ENCODE results near the gene SRP68. TPM values are rescaled to one million over a fixed set of nuclear protein-coding genes. Genes with fewer than 3 reads are reported as not detected.
"Not testable (repeated sequence)": the region's sequence is repeated elsewhere in the genome, so short reads cannot be mapped to it uniquely, and the experiment has no call there.

The SRP68 gene
- total RNA-seq, 1 donor from 2014 or later, result 22.6 TPM

DNA sequence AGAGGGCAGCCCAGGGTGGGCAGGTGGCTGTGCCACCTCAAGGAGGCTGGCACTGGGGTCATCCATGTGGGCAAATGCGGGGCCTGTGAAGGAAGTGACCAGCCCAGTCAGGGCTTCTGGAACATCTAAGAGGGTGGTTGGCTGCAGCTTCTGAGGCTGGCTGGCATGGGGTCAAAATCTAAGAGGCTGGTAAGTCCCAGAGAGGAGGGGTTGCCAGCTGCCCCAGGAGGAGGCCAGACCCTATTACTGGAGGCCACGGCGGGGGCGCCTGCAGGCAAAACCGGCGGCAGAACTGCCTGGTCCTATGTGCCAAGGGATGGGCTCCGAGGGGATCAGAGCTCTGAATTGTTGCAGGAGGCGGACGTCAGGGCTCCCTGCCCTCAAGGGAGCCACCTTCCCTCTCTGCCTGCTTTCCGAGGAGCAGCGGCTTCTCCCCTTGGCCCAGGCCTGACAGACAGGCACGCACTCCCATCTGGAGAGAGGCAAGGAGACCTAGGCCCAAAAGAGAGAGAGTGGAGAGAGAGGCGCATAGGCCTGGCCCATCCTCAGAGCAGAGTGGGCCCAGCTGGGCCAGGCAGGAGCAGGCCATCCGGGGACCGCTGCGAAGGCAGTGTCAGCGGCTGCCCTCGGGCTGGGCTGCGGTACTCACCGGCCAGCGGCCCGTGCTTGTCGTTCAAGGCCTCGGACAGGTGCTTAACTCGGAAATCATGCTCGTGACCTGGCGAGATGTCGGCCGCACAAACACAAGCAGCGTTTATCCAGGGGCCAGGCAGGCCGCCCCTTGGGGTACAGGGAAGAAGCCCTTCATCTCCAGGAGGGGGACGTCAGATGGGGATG lies 17.6 kb upstream of the SRP68 start:
- no peak for DNase-seq (ENCODE audit: low read depth in 2 of 2)

DNA sequence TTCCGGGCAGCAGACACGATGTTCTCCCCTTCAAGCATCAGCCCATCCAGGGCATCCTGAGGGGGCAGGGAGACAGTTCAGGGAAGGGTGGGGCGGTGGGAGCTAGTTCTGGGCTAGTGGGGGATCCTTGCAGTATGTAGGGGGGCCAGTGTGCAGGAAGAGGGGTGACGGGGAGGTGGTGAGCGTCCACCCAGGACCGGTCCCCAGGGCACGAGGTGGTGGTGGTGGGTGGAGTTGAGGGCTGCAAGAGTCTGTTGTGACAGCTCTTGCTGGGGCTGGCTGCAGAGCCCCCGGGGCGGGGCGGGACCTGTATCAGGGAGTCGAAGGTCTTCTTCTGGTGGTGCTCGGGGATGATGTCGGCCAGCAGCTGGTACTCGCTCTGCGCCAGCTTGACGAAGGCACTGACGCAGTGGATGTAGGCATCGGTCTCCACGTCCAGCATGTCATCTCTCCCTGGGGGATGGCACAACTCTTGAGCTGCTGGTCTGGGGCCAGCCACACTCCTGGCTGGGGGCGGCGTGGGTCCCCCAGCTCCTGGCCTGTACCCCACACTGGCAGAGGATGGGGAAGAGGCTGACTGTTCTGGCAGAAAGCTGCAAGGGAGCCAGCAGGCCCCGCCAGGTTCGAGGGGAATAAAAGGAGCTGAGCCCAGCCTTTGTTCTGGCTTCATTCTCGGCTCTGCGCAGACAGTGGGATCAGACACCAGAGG lies 16.7 kb upstream of the SRP68 start:
- no peak for DNase-seq (ENCODE audit: low read depth in 2 of 2)

DNA sequence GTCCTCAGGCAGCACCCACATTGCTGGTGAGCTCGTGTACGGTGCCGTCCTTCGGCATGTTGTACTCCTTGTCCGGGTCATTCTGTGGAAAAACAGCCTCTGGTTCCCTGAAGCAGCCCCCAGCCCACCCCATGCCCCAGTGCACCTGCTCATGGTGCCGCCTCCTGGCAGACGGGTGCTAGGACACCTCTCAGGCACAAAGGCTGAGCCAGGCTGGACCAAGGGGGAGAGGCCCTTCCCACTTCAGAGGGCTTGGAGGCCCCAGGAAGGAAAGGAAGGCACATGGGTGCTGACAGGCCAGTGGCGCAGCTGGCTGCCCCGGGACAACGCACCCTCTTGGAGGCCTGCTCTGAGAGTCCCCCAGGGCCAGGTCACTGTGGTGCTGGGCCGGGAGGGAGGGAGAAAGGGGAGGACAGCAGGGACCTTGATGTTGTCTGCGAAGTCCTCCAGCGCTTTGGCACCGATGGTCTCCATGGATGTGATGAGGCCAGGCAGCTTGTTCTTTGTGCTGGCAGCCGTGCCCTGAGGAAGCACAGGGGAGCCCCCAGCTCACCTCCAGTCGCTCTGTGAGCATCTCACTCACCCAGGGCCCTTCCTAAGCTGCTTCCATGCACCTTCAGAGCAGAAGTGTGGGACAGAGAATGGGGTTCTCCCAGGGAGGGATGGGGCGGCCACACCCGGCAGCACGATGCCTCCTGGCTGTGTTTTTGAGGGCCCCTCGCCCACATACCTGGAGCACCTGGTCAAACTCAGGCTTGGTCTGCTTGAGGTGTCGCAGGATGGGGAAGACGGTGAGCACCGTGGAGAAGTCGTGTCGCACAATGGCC lies 15.9 kb upstream of the SRP68 start:
- no peak for DNase-seq (ENCODE audit: low read depth in 2 of 2)

DNA sequence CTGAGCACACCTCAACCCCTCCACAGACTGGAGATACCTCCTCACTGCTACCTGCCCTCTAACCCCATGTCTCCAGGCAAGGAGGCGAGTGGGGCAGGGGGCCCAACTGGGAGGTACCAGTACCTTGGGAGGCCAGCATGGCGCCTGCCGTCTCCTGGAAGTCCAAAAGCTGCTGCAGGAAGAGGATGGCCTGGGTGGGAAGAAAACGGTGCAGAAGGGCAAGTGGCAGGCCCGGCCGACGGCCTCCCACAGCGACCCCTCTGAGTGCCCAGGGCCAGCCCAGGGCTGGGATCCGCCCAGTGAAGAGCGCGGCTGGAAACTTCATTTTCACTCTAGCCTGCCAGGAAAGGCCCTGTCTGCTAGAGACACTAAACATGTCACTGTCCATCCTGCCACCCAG lies 15.2 kb upstream of the SRP68 start:
- no peak for DNase-seq (ENCODE audit: low read depth in 2 of 2)

DNA sequence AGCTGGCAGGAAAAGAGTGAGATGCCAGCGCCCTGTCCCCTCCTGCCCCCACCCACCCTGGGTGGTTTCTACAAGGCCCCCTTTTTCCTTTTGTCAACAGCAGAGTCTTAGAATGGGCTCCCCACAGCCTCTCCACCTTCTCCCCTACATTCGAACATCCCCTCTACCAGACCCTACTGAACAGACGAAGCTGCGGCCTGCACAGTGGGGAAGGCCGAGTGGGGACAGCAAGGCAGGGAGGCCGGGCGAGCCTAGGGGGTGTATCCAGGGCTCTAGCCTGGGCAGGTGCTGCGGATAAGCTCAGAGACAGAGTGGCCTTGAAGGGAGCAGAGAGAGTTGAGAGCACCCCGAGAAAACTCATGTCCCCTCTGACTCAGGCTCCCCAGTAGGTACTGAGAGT lies 14.1 kb upstream of the SRP68 start:
- DNase-seq (ENCODE audit: low read depth in 2 of 2), result no peak

DNA sequence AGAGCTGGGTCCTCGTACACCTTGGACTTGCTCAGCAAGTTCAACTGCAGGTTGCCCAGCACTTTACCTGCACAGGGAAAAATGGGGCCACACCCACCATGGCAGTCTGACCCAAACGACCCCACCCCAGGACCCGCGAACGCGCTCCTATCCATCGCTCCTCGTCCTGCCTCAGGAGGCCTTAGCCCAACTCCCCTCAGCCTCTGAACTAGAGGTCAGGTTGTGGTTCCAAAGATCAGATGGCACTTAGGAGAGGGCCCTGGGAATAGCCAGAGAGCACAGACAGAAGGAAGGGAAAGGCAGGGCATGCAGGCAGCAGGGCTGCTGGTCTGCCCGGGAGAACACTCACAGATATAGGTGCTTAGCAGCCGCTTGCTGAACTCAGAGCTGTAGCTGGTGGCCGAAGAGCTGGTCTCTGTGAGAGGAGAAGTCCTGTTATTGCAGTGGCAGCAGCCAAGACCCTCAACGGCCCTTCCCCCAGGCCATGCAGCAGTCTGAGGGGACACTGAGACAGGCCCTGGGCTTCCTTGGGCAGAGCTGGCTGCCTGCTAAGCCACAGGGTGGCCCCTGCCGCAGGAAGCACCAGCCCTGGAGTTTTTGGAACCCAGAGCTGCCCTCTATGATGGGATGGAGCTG lies 13.5 kb upstream of the SRP68 start:
- DNase-seq (ENCODE audit: low read depth in 2 of 2), result no peak

DNA sequence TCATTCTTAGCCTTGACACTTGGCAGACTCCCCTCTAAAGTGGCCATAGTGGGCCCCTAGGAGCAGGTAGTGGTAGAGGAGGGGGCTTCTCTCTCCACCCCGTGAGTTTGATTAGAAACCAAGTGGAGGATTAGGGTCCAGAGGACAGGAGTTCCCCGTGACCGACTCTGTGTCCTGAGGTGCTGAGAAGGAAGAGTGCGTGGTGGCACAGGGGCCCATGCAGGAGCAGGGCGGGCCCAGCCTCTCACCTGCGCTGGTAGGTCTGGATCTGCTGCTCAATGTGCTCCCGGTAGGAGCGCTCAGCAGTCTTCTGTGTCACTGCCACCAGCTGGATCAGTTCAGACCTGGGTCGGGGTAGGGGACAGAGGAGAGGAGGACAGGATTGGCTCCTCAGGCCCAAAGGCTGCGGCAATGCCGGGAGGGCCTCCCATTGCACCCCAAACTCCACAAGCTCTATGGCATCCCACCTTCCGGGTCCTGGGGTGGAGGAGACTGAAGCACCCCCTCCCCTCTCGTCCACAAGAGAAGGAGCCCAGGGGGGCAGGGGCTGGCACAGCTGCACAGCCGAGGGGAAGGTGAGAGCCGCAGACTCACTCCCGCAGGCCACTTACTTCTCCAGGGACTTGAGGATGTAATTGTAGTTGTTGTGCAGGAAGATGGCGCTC lies 12.9 kb upstream of the SRP68 start:
- DNase-seq (ENCODE audit: low read depth in 2 of 2), result no peak

DNA sequence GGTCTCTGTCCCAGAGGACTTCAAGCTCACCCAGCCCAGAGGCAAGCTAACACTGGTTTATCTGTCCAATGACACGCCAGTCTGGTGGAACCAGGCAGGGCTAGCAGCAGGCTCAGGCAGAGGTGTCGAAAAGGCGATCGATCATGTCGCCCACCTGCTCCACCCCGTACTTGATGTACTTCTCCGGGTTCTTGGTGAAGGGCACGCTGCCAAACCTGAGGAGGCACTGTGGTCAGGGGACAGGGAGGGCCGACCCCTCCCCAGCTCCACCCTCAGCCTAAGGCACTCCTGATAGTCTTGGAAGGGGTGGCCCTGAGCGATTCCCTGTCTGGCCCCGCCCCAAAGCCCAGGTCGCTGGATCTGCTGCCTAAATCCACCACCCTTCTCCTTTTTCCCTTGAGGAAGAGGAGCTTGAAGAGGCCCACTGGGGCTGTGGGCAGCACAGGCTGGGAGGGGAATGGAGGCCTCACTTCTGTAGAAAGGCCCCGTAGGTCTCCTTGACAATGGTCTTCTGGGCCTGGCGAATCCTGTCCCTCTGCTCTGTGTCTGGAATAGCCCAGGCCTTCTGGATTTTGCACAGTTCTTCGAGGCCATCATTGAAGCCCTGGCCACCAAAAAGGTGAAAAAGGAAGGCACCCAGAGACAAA lies 11.3 kb upstream of the SRP68 start:
- no peak for DNase-seq (ENCODE audit: low read depth in 2 of 2)

DNA sequence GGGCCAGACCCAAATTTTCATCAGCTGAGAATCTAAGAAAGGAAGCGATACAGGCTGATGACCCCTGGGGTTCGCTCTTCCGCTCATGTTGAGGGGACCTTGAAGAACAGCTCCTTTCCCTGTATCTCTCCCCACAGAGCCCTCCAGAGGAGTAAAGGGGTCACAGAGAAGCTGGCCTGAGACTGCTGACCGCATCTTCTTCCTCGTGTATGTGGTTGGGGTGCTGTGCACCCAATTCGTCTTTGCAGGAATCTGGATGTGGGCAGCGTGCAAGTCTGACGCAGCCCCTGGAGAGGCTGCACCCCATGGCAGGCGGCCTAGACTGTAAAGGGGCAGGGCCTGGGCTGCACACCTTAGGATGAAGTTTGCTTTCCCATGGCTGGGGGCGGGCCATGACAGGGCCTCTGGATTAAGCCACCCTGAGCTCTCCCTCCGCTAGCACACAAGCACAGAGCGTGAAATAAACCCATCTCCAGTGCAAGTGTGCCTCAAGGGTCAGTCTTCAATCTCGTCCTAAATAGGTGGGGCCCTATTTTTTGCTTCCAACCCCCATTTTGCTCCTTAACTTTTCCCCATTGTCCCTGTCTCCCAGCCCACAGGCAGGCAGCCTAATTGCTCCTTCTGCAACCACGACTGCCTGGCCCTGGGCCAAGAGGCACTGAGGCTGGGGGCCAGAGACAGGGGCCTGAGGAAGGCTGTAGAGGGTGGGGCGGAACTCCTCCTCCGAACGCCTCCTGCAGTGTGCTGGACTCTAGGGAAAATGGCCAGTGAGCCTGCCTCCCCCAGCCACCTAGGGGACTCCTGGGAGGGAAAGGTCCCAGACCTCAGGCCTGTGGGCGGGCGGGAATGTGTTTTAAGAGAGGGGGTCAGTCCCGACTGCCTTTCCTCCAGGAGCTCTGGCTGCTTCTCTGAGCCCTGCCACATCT lies 10.3 kb upstream of the SRP68 start:
- DNase-seq (ENCODE audit: low read depth in 2 of 2), result no peak

DNA sequence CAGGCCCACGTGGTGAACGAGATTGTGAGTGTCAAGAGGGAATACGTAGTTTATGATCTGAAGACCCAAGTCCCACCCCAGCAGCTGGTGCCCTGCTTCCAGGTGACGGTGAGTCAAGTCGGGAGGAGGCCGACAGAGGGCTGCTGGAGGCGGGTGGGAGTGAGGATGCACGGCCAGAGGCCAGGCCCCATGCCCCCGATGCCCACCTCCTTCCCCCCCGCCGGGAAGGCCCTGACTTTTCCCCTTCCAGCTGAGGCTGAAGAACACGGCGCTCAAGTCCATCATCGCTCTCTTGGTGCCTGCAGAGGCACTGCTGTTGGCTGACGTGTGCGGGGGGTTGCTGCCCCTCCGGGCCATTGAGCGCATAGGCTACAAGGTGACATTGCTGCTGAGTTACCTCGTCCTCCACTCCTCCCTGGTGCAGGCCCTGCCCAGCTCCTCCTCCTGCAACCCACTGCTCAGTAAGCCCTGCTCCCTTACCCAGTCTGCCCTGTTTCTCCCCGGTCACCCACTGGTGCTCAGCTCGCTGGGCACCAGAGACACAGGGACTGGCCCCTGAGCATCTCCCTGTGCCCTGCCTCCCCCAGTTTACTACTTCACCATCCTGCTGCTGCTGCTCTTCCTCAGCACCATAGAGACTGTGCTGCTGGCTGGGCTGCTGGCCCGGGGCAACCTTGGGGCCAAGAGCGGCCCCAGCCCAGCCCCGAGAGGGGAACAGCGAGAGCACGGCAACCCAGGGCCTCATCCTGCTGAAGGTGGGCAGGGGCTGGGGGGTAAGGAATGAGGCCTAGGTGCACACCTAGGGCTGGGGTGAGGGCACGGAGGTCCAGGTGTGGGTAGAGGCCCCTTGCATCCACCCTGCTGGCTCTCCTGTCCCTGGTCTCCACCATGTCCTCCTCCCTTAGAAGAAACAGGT lies 9.2 kb upstream of the SRP68 start:
- DNase-seq (ENCODE audit: low read depth in 2 of 2), result no peak

DNA sequence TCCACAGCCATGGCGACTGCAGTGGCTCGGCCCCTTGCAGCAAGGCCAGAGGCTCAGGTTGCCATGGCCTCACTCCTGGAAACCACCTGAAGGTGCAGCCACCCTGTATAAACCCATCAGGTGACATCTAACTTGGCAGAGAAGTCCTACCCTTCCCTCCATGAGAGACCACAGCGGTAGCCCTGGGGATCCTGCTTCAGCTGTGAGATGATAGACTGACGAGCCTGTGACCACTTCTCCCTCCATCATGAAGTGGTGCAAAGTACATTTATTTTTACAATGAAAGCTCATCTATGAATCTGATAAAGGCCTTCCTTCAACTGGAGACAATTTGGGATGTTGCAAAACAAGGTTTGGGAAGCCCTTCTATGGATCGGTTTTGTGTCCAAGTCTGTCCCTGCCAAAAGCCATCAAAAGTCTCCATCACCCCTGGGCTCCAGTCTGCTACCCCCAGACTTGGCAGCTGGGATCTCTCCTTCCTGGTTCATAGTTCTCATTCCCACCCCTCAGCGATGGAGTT lies 8.5 kb upstream of the SRP68 start:
- DNase-seq (ENCODE audit: low read depth in 2 of 2), result no peak

DNA sequence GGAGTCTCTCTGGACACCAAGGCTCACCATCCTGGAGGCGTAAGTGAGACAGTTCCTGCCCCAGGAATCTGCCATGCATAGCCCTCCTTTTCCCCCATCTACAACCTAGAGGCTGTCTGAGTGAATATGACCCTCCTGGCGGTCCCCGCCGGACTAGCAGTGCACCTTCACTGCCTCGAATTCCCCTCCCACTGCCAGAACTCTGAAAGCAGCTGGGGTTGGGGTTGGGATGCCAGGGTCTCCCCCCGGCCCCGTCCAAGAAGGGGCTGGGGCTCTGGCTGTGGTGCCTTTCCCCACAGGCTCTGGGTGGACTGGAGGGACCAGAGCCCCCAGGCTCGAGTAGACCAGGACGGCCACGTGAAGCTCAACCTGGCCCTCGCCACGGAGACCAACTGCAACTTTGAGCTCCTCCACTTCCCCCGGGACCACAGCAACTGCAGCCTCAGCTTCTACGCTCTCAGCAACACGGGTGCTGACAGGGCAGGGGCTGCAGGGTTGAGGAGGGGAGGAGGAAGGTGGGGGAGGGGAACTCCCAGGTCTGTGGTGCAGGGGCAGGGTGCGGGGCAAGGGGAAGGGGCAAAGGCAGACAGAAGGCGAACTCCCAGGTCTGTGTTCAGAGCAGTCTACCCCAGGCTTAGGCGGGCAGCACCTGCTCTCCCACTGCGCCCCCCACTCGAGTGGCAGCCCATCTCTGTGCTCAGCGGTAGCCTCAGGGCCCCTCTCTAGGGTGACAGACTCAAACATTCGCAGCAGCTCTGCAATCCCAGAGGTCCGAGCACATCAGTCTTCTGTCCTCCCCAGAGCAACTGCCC lies 7.8 kb upstream of the SRP68 start:
- no peak for DNase-seq (ENCODE audit: low read depth in 2 of 2)

DNA sequence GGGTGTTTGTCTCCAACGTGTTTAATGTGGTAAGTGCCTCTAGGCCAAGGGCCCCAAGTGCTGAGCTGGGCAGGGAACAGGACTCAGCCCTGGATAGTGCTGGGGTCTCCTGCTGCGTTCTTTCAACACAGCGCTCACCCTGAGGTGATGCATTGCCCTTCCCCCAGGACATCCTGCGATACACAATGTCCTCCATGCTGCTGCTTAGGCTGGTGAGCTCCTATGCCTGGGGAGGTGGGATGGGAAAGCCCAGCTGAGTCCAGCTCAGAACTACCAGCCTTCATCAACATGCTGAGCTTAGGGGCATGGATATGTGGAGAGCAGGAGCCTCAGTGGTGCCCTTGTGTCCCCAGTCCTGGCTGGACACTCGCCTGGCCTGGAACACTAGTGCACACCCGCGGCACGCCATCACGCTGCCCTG lies 7.2 kb upstream of the SRP68 start:
- DNase-seq (ENCODE audit: low read depth in 2 of 2), result no peak

DNA sequence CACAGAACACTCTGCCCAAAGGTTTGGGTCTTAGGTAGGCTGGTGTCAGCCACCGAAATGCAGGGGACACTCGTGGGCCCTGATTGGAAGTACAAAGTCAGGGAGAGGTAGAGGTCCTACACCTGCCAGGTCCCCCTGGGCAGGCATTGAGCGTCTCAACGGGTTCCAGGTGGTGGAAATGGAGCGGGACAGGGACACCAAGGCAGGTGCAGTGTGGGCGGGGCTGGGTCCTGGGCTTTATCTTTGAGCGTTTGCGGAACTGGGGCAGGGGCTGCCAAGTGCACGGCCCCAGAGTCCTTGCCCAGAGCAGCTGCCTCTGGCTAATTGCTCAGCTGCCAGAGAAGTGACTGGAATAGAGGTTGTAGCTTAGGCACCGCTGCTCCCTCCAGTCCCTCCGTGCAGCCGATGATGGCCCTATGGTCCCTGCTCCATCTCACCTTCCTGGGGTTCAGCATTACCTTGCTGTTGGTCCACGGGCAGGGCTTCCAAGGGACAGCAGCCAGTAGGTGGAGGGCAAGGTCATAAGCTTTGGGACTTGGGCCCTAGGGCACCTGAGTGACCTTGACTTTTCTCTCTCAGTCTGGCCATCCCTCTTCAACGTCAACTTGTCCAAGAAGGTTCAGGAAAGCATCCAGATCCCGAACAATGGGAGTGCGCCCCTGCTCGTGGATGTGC lies 6.7 kb upstream of the SRP68 start, which contains the start of gene ZACN:
TSS of gene ZACN (plus strand) at position 323 of the 675 bp plus-strand sequence. CDS start at position 406, 83 bp downstream.
- DNase-seq (ENCODE audit: low read depth in 2 of 2), result no peak

DNA sequence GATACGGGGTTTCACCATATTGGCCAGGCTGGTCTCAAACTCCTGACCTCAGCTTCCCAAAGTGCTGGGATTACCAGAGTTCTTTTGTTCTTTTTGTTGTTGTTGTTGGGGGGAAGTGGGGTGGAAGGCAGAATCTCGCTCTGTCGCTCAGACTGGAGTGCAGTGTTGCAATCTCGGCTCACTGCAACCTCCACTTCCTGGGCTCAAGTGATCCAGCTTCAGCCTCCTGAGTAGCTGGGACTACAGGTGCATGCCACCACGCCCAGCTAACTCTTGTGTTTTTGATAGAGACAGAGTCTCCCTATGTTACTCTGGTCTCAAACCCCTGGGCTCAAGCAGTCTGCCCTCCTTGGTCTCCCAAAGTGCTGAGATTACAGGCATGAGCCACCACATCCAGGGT lies 6.1 kb upstream of the SRP68 start:
- DNase-seq (ENCODE audit: low read depth in 2 of 2), result not testable (repeated sequence)

DNA sequence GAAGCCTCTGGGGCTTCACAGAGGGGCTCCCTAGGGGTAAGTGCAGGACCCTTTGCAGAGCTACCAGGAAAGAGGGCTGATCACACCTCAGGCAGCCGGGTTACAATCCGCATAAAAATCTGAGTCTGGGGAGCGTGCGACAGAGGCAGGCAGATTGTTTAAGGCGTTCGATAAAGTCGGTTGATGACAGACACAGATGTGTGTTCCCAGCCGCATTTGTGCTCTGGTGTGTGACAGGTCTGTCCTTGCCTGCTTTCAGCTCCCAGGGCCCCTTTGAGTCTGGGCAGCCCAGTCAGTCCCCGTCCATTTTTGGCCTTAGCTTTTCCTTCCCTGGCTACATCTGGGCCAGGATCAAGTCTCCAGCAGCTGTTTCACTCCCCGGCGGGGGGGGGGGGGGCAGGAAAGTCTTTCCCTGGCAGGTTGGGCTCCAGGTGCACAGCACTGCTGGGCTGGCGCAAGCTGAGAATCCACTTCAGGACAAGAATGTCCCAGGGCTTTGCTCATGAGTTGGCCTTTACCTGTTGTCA lies 5.3 kb upstream of the SRP68 start:
- no peak for DNase-seq (ENCODE audit: low read depth in 2 of 2)

All from dermis microvascular lymphatic vessel endothelial cell (primary cell).